Muscle of back (tissue), 11 donors: Measurements from ENCODE around the gene UROD. TPM values are rescaled to one million over a fixed set of nuclear protein-coding genes. Genes with fewer than 3 reads are reported as not detected.
"Not testable (repeated sequence)": the region's sequence is repeated elsewhere in the genome, so short reads cannot be mapped to it uniquely, and the experiment has no call there.

Experiments
- DNase-seq, 3 donors: peaks; one replicate each; pipeline versions ENCODE4 v3.0.0 to v3.0.0-alpha.2; 2013
- polyA plus RNA-seq, 10 donors: library from polyadenylated mRNA; unstranded; fragments of 120-200 nt; gene quantifications; one replicate each; pipeline ENCODE4 v1.2.1, GENCODE V29; 2013; ENCODE audit not compliant: insufficient read length in 10 of 10

The UROD gene
- polyA plus RNA-seq, 10 donors, result 72.2 to 93.4 (median 78.5) TPM

- DNase-seq, result no peak
Measured at GRCh38 chr1:45037456-45037855, 25.4 kb downstream of the UROD start.

- DNase-seq, result no peak
Measured at GRCh38 chr1:45038240-45038639, 26.2 kb downstream of the UROD start.

- no peak for DNase-seq
Measured at GRCh38 chr1:45038661-45039364, 26.8 kb downstream of the UROD start.

GRCh38 chr1:45040297-45040696, 28.2 kb downstream of the UROD start:
- no peak for DNase-seq

- DNase-seq, result no peak
Measured at GRCh38 chr1:45043094-45043493, 31.0 kb downstream of the UROD start.

GRCh38 chr1:45044916-45045315, 32.9 kb downstream of the UROD start:
- DNase-seq, result no peak

- no peak for DNase-seq
Measured at GRCh38 chr1:45047032-45047431, 35.0 kb downstream of the UROD start.

- DNase-seq, result no peak
Measured at GRCh38 chr1:45051005-45051772, 39.1 kb downstream of the UROD start.

- no peak for DNase-seq
Measured at GRCh38 chr1:45057542-45057941, 45.5 kb downstream of the UROD start.

GRCh38 chr1:45059829-45060228, 47.8 kb downstream of the UROD start:
- DNase-seq, result no peak

- DNase-seq, result not testable (repeated sequence)
Measured at GRCh38 chr1:45062463-45062862, 50.4 kb downstream of the UROD start.

- no peak for DNase-seq
Measured at GRCh38 chr1:45065083-45065482, 53.0 kb downstream of the UROD start.

Other genes starting within 250 kb of the UROD start
- gene RPS8, start 236.7 kb upstream of the UROD start, polyA plus RNA-seq, result 1,000 to 10,000 TPM; 2,324 to 3,360 (median 3,028) TPM
- under 1 TPM; 0.09 to 0.56 (median 0.34) TPM for gene BEST4, start 224.1 kb upstream of the UROD start, polyA plus RNA-seq
- gene PLK3, start 211.9 kb upstream of the UROD start, polyA plus RNA-seq, result 10 to 100 TPM; 11.5 to 16.1 (median 13.1) TPM
- under 1 TPM in 6 of 10 donors, not detected in 4; 0.29 to 0.65 (median 0.40) TPM for gene DYNLT4, start 204.9 kb upstream of the UROD start, polyA plus RNA-seq
- 10 to 100 TPM in 1 of 10 donors, 1 to 10 TPM in 9; 4.3 to 15.3 (median 6.6) TPM for gene BTBD19, start 203.7 kb upstream of the UROD start, polyA plus RNA-seq
- 10 to 100 TPM in 4 of 10 donors, 1 to 10 TPM in 6; 5.4 to 18.9 (median 8.8) TPM for gene PTCH2, start 169.0 kb upstream of the UROD start, polyA plus RNA-seq
- 10 to 100 TPM; 24.0 to 32.3 (median 29.7) TPM for gene EIF2B3, start 25.7 kb upstream of the UROD start, polyA plus RNA-seq
- gene HECTD3, start 930 bp upstream of the UROD start, polyA plus RNA-seq, result 10 to 100 TPM; 24.3 to 31.8 (median 28.2) TPM
- gene ZSWIM5, start 194.4 kb downstream of the UROD start, polyA plus RNA-seq, result under 1 TPM; 0.50 to 0.82 (median 0.59) TPM